ENCODE results near the gene SULT2B1.

SULT2B1 gene

GRCh38 chr19:48606463-48607358, 54.7 kb downstream of the SULT2B1 start, which contains the start of gene SPACA4:
SPACA4 (plus strand) TSS chr19:48606742; CDS start chr19:48606979, 237 bp downstream.
- DNase-seq, result no peak

DNA sequence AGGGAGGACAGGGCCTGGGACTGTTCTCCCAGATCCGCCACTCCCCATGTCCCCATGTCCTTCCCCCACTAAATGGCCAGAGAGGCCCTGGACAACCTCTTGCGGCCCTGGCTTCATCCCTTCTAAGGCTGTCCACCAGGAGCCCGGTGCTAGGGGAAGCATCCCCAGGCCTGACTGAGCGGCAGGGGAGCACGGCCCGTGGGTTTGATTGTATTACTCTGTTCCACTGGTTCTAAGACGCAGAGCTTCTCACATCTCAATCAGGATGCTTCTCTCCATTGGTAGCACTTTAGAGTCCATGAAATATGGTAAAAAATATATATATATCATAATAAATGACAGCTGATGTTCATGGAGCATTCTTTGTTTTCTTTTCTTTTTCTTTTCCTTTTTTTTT, 55.4 kb downstream of the SULT2B1 start:
- DNase-seq, result no peak

DNA sequence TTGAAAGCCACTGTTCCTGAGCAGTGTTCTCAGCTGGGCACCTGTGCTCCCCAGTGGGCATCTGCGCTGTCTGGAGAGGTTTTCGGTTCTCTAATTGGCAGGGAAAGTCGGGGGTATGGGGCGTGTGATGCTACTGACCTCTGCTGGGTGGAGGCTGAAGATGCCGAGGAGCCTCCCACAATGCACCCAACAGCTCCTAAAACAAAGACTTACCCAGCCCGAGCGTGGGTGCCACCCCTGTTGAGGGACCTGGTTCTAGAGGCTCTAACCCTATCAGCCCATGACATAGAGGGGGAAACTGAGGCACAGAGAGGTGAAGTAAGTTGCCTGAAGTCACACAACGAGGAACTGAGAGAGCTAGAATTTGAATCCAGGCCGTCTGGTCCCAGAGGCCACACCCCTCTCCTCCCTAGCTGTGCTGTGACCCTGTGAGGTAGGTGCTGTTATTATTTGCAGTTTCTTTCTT, 56.9 kb downstream of the SULT2B1 start:
- peak; percentile 28 for DNase-seq

DNA sequence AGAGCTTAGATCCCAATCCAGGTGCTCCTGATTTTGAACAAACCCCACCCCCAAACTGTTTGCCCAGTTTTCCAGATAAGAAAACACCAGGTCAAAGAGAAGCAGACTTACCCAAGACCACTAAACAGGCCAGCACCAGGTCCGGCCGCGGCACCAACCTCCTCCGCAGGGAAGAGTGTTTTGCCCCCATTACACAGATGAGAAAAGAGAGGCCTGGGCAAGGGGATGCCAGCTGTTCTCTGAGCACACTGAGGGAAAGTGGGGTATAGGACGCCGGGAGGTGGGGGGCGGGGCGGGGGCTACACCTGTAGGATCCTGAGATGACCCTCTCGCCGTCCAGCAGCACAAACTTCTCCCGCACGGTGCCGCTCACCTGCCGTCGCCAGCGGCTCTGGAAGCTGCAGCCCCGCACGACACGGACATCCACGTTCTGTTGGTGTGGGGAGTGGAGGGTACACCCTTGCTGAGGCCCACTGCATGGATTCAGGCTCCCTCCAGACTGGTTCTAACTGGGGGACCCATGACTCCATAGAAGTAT, 57.7 kb downstream of the SULT2B1 start:
- DNase-seq, result no peak

GRCh38 chr19:48611872-48612271, 59.9 kb downstream of the SULT2B1 start:
- no peak for DNase-seq

DNA sequence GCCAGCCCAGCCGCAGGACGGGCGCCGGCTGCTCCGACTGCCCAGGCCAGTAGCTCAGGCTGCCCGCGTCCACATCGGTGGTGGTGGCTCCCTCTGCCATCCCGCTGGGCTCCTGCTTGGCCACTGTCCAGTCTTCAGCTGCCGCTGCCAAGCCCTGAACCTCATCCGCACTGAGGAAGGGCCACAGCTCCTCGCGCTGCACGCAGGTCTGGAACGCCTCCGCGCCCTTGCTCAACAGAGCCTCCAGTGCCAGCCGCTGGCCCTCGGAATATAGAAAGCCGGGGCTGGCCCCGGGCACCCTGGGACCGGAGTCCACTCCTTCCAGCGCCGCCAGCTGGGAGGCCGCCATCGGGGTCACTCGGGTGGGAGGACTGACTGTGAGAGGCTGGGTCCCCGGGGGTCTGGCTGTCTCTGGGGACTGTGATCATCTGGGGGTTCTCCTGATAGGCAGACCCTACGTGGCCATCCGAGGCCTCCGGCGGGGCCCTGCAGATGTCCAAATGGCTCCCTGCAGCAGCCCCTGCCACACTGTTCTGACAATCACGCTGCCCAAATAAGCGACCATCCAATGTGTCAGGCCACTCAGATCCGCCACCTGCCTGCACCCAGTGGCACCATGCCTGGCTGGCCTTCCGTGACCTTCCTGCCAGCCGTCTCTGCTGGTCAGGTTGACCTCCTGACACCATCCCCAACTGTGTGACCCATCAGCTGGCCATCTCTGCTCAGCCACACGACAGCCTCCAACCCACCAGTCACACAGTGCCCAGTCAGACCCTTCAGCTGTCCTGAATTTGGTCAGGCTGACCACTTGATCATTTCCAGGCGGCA, 61.3 kb downstream of the SULT2B1 start:
- DNase-seq, result peak; percentile 42

- no peak for DNase-seq
These were observed 62.0 kb downstream of the SULT2B1 start for GRCh38 chr19:48613852-48614435.

- no peak for DNase-seq
These were observed 62.7 kb downstream of the SULT2B1 start, which contains the start of gene FAM83E for GRCh38 chr19:48614436-48615230. FAM83E (minus strand) TSS chr19:48615076; CDS start chr19:48613372, 1,704 bp downstream.

GRCh38 chr19:48615231-48616040, 63.5 kb downstream of the SULT2B1 start:
- no peak for DNase-seq

DNA sequence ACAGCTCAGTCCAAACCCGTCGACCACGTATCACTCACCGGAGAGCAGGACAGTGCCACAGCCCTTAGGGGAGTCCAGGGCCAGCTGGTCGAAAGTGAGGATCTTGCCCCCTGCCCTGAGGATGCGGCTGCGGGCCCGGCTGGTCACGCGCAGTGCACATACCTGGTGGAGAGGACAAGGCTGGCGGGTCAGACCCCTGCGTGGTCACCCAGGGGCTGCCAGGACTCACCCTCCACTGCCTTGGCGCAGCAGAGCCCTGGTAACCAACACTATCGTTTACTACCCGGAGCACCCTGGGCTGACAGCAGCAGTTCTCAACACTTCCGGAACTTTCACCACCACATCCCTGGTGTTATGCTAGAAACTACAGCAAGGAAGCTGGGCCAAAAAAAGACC, 64.1 kb downstream of the SULT2B1 start:
- no peak for DNase-seq

DNA sequence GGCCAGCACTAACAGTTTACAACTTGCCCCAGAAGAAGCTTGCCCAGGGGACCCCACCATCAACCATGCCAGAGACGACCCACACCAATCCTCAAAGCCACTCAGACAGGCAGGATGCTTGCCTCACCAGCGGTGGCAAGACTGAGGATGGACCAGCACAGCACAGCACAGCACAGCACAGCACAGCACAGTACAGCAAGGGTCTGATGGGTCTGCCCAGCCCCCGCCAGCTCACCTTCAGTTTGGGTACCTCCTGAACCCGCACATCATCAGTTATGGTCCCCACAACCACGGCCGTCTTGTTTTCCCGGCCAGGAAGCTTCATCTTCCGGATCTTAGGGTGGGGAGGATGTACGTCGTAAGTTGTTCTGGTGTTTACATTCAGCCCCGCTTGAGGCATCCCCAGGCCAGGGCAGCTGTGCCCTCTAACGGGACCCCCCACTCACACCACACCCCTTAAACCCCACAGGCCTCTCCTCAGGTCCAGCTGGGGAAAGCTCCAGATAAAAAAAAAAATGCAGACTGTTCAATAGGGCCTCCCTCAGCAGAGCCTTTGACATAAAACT, 64.6 kb downstream of the SULT2B1 start:
- DNase-seq, result no peak

- DNase-seq, result peak; percentile 30
These were observed 65.4 kb downstream of the SULT2B1 start for GRCh38 chr19:48617146-48617937.

DNA sequence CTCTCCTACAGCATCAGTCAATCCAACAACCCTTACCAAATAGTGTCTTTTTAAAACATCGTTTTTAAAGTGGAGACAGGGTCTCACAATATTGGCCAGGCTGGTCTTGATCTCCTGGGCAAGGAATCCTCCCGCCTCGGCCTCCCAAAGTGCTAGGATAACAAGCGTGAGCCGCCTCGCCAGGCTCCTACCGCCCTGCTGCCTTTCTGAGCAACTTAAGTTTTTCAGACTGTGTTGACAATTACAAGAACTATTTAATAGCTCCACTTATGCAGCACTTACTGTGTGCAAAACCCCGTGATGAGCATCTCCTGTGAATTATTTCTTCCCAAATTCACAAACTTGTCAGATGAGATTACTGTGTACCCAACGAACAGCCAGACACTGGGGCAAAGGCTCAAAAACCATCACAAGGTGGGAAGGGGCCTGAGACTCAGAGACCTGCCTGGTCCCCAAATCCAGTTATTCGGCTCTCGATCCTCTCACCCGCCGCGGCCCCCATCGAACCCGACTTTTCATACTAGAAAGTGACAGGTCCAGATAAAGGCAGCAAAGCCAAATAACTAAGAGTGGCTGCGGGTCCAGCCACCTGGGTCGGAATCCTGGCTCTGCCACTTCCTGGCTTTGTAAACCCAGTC, 66.4 kb downstream of the SULT2B1 start:
- DNase-seq, result no peak

GRCh38 chr19:48618916-48619691, 67.1 kb downstream of the SULT2B1 start, which contains the start of the genes RPL18 and SPHK2:
RPL18 (minus strand) TSS chr19:48619178; CDS start chr19:48619143, 35 bp downstream.
SPHK2 (plus strand) TSS chr19:48619506; CDS start chr19:48620515, 1,009 bp downstream.
- DNase-seq, result peak; percentile 100

- DNase-seq, result no peak
These were observed 68.0 kb downstream of the SULT2B1 start for GRCh38 chr19:48619692-48620585.

GRCh38 chr19:48623556-48624066, 71.6 kb downstream of the SULT2B1 start:
- no peak for DNase-seq

DNA sequence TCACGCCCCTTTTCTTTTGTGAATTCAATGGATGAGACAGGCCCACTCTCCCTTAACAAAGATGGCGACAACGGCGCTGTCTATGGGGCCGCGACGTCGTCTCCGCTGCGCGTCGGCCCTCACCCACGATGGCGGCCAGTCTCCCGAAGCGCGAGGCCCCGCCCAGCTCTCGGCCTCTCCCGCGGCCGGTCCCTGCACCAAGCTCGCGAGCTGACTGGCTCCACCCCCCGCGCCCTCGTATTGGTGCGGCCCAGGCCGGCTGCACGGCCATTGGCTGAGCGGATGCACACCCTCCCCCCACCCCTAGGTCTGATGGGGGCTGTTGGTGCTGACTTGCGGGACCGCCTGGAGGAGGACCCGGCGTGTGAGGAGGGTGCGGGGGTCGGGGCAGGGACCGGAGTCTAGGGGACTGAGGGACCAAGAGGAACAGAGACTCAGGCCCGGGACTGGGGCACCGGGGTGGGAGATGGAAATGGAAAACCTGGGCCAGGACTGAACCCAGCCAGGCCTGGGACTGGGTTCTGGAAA, 72.2 kb downstream of the SULT2B1 start:
- peak; percentile 98 for DNase-seq

Data from midbrain (tissue), 1 donor.